ENCODE results near the gene GABPB2. TPM values are rescaled to one million over a fixed set of nuclear protein-coding genes. Genes with fewer than 3 reads are reported as not detected.

The GABPB2 gene
- total RNA-seq, 4 donors from 2014 or later = 16.2 to 20.6 (median 18.1) TPM

GRCh38 chr1:151158326-151158725, 87.8 kb downstream of the GABPB2 start:
- Histone ChIP-seq H3K9me3 (no peaks in the 10 kb centered on the region), H3K4me1 (peaks cover 14% of the 10 kb centered on the region), H3K27me3 (no peaks in the 10 kb centered on the region), H3K4me3 (peak overlapping the region; percentile 38), H3K27ac (no peak overlapping the region), H3K36me3 (peaks cover 47% of the 10 kb centered on the region)
- 83% methylated on average over 5 of the region's 5 CpGs for WGBS
- TF ChIP-seq POLR2AphosphoS5 (IDR thresholded peaks at IDR 0.05) = no peak
- TF ChIP-seq POLR2A (IDR thresholded peaks at IDR 0.05) = no peak
- no peak for TF ChIP-seq CTCF (IDR thresholded peaks at IDR 0.05)
- no peak for TF ChIP-seq EP300 (IDR thresholded peaks at IDR 0.05)
- DNase-seq (ENCODE audit: low spot score in 2 of 2) = no peak

- Histone ChIP-seq H3K27ac (no peak overlapping the region), H3K4me3 (no peak overlapping the region), H3K4me1 (peaks cover 17% of the 10 kb centered on the region), H3K27me3 (no peaks in the 10 kb centered on the region), H3K36me3 (peaks cover 47% of the 10 kb centered on the region), H3K9me3 (no peaks in the 10 kb centered on the region)
- no peak for DNase-seq (ENCODE audit: low spot score in 2 of 2)
- no peak for TF ChIP-seq CTCF (IDR thresholded peaks at IDR 0.05)
- no peak for TF ChIP-seq POLR2AphosphoS5 (IDR thresholded peaks at IDR 0.05)
- TF ChIP-seq POLR2A (IDR thresholded peaks at IDR 0.05) = no peak
- no peak for TF ChIP-seq EP300 (IDR thresholded peaks at IDR 0.05)
- WGBS = 84% methylated on average over 22 of the region's 22 CpGs
These were observed 88.2 kb downstream of the GABPB2 start for GRCh38 chr1:151158751-151159251.

- H3K27me3 ChIP-seq = no peaks in the 10 kb centered on the region
- no peak for TF ChIP-seq EP300 (IDR thresholded peaks at IDR 0.05)
- TF ChIP-seq POLR2AphosphoS5 (IDR thresholded peaks at IDR 0.05) = no peak
- TF ChIP-seq CTCF (IDR thresholded peaks at IDR 0.05) = no peak
- no peak for TF ChIP-seq POLR2A (IDR thresholded peaks at IDR 0.05)
- peaks cover 23% of the 10 kb centered on the region for H3K4me1 ChIP-seq
- DNase-seq (ENCODE audit: low spot score in 2 of 2) = no peak
- H3K36me3 ChIP-seq = peaks cover 47% of the 10 kb centered on the region
- no peak overlapping the region for H3K27ac ChIP-seq
- H3K4me3 ChIP-seq = no peak overlapping the region
- no peaks in the 10 kb centered on the region for H3K9me3 ChIP-seq
These were observed 88.8 kb downstream of the GABPB2 start for GRCh38 chr1:151159373-151159772.

- Histone ChIP-seq H3K9me3 (no peaks in the 10 kb centered on the region), H3K27me3 (no peaks in the 10 kb centered on the region), H3K36me3 (peaks cover 38% of the 10 kb centered on the region), H3K4me1 (peaks cover 39% of the 10 kb centered on the region), H3K4me3 (peak overlapping the region; percentile 85), H3K27ac (peak overlapping the region; percentile 84)
- WGBS = 18% methylated on average over 11 of the region's 11 CpGs
- no peak for DNase-seq (ENCODE audit: low spot score in 2 of 2)
- TF ChIP-seq EP300 (IDR thresholded peaks at IDR 0.05) (no peak), CTCF (IDR thresholded peaks at IDR 0.05) (no peak), POLR2AphosphoS5 (IDR thresholded peaks at IDR 0.05) (no peak)
These were observed 94.2 kb downstream of the GABPB2 start for GRCh38 chr1:151164732-151165280.

DNA sequence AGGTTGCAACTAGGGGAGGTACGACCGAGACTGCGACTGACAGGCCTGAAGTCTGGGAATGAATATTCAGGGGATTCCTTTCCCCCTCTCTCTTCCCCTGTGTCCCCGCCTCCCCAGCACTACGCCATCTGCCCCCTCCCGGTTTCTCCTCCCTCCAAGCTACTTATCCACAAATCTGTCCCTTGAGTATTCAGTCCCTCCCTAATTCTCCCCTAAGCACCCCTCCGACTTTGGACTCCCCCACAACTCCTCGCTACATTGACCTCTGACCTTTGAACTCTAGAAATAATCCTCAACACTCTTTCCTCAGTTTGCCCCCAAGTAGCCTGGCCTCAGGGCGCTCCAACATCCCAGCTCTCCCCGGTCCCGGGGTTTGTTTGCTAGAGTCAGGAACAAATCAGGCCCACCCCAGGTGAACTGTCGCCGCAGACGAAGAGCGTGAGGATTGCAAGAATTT, 94.7 kb downstream of the GABPB2 start:
- Histone ChIP-seq H3K27ac (peak overlapping the region; percentile 84), H3K27me3 (no peaks in the 10 kb centered on the region), H3K4me3 (peak overlapping the region; percentile 85), H3K36me3 (peaks cover 41% of the 10 kb centered on the region), H3K9me3 (no peaks in the 10 kb centered on the region), H3K4me1 (peaks cover 39% of the 10 kb centered on the region)
- 7% methylated on average over 12 of the region's 15 CpGs for WGBS
- TF ChIP-seq EP300 (IDR thresholded peaks at IDR 0.05) (no peak), POLR2A (IDR thresholded peaks at IDR 0.05) (peak in 1 of 2 donors; percentile 23), POLR2AphosphoS5 (IDR thresholded peaks at IDR 0.05) (no peak), CTCF (IDR thresholded peaks at IDR 0.05) (no peak)
- DNase-seq (ENCODE audit: low spot score in 2 of 2) = peak in 1 of 2 donors; percentile 82
